AG09309 (cell line): Measurements from ENCODE around the gene PTPRN2.

Source experiments
- DNase-seq: peaks from one replicate; pipeline ENCODE4 v3.0.0-alpha.2; 2010; ENCODE audit warnings: low read depth
- H3K4me3 ChIP-seq: 2 replicates; pipeline ENCODE4 v1.5.1; 2011; ENCODE audit warnings: mild to moderate bottlenecking, low read depth, low read length, moderate library complexity; ENCODE audit not compliant: control insufficient read depth
- TF ChIP-seq, protein P1 (sequence below): IDR thresholded peaks from 2 replicates; pipeline ENCODE4 v1.5.1; 2011; ENCODE audit warnings: mild to moderate bottlenecking, low read depth, low read length, inconsistent platforms; ENCODE audit not compliant: insufficient read depth, control insufficient read depth; ENCODE audit errors: missing control alignments

The PTPRN2 gene

DNA sequence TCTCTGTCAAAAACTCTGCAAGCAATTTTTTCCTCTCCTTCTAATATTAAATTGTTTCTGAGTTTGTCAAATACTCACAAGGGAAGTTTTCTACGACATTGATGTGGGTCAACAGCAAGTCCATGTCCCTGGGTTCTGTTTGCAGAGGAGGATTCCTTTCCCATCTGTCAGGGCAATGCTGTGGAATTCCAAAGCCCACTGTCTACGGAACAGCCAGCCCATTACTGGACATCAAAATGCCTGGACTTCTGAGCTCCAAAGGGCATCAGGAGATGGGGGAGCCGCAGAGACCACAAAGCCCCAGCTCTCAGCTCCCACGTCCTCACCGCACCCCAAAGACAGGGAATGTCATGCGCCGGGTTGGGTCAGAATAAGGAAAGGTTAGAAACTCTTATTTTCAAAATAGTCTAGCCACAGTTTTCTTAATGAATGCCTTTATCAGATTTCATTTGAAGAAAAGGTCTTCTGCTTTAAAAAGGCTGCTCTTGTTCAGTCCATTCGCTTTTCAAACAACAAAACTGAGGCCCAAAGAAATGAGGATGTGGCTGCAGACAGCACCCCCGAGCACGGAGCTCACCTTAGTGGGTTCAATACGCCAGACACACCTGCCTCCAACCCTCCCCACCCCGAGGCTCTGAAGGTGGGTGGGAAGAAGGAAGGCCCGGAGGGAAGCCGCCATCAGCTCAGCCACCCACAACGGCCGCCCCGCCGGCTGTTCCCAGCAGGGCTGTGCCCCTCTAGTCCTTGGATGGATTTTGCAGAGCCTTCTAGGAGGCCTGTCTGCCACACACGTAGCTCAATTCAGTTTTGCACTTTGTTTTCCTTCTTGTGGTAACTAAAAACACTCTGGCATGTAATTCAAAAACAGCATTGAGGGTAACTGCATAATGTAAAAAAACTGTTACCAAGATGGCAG, 44.7 kb downstream of the PTPRN2 start:
- no peak overlapping the region for H3K4me3 ChIP-seq
- TF ChIP-seq, protein P1, sequence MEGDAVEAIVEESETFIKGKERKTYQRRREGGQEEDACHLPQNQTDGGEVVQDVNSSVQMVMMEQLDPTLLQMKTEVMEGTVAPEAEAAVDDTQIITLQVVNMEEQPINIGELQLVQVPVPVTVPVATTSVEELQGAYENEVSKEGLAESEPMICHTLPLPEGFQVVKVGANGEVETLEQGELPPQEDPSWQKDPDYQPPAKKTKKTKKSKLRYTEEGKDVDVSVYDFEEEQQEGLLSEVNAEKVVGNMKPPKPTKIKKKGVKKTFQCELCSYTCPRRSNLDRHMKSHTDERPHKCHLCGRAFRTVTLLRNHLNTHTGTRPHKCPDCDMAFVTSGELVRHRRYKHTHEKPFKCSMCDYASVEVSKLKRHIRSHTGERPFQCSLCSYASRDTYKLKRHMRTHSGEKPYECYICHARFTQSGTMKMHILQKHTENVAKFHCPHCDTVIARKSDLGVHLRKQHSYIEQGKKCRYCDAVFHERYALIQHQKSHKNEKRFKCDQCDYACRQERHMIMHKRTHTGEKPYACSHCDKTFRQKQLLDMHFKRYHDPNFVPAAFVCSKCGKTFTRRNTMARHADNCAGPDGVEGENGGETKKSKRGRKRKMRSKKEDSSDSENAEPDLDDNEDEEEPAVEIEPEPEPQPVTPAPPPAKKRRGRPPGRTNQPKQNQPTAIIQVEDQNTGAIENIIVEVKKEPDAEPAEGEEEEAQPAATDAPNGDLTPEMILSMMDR = no peak
- DNase-seq = no peak

DNA sequence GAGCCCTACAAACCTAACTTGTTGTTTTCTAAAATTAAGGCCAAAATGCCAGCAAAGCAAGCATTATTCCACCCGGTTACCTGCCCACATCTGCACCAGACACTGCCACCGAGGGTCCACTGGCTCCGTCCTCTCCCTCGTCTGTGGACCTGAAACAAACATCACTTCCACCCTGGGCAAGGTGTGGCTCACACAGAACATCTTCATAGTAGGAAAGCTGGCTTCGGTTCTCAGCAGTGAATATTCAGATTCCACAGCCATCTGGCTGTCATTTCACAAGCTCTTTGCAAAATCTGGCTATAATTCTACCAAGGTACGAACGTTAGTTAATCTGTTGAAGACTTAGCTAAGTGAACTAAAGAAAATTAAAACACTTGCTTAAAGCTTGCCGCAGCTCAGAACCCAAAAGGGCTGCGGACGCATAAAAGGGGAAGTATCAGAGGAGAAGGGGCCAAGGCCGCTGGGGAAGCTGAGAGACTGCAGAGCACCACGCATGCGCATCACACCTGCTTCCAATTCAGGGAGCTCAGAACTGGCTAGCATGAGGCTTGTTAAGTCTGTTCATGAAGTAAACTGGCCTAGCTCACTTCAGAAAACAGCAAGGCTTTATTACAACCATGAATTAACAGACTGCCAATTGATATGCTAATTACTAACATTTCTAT, 46.1 kb downstream of the PTPRN2 start:
- TF ChIP-seq, protein P1 = no peak
- DNase-seq = no peak
- H3K4me3 ChIP-seq = no peak overlapping the region

DNA sequence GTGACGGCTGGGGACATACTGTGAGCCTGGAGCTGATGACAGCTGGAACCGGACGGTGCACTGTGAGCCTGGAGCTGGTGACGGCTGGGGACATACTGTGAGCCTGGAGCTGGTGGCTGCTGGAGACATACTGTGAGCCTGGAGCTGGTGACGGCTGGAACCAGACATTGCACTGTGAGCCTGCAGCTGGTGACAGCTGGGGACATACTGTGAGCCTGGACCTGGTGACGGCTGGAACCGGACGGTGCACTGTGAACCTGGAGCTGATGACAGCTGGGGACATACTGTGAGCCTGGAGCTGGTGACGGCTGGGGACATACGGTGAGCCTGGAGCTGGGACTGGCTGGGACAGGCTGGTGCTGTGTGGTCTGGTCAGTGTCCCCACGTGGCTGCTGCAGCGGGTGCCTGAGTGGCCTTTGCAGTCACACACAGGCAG, 47.9 kb downstream of the PTPRN2 start:
- no peak for DNase-seq
- TF ChIP-seq, protein P1 = no peak
- no peak overlapping the region for H3K4me3 ChIP-seq

DNA sequence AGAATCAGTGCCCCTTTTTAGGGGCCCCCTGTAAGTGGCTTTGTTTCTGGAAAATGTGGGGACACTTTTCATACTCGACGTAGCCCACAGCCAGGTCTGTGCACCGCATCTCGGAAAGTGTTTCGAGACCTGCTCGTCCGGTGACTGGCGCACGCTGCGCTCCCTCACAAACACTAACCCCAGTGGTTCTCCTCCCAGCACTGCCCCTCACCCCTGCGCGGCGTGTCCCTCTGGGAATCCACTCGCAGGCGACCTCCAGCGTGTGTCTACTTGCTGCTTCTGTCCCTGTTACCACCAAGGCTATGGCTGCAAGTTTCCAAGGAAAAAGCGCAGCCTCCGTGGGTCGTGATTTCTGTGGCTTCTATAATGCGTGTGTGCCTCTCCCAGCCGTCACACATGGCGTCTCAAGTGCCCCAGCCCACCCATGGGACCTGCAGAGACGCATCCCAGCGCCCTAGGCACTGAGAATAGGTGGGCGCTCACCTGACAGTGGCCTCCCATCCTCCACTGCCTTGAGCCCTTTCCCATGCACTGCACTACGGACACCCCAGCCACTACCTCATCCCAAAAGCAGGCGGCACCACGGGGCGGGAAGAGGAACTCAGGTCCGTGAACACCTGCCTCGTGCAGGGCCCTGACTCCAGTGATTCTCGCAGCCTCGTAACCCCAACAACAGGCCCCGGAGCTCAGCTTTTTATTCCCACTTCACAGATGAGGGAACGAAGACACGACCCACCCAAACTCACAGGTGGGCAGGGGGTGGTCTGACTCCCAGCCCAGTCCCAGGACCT, 49.3 kb downstream of the PTPRN2 start:
- H3K4me3 ChIP-seq = no peak overlapping the region
- no peak for DNase-seq
- TF ChIP-seq, protein P1 = no peak

DNA sequence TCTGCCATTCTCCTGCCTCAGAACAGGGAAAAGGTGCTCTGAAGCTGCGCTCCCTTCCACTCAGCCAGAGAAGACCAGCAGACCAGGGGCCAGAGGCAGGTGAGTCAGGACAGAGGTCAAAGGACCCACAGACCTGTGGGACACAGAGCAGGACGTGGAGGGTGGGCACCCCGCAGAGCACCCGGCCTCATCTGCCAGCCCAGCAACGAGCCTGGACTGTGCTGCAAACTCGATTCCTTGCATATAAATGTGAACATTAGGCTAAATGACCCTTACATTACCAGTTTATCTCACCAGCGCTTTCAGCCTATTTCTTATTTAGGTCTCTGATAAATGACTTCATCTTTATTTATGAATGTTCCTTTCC, 50.1 kb downstream of the PTPRN2 start:
- DNase-seq = no peak
- TF ChIP-seq, protein P1 = no peak
- H3K4me3 ChIP-seq = no peak overlapping the region

DNA sequence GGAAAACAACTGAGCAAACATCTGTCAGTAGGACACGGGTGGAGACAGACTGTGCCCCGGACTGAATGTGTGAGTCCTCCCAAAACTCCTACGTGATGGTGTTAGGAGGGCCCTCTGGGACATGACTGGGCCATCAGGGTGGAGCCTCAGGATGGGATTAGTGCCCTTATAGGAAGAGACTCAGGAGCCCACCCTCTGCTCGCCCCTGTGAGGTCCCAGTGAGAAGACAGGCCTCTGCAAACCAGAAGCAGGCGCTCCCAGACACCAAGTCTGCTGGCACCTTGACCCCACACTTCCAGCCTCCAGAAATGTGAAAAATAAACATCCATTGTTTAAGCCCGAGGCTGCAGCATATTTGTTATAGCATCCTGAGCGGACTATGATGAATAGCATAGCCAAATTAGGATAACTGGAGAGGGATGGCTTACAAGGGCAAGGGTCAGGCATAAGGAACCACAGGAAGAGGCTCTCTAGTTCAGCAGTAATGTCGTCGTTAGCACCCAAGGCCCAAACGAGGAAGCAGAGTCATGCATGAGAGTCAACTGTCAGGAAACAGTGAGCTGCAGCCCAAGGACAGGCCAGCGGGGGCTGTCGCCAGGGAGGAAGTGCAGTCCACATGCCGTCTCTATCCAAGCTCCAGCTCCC, 50.6 kb downstream of the PTPRN2 start:
- H3K4me3 ChIP-seq = no peak overlapping the region
- TF ChIP-seq, protein P1 = no peak
- no peak for DNase-seq
